PC-3 (cell line): ENCODE results near the gene DDX39A. TPM values are rescaled to one million over a fixed set of nuclear protein-coding genes. Genes with fewer than 3 reads are reported as not detected.

Source experiments
- ATAC-seq: fragments of 200-7000 bp; cut with Tn5 transposase; 2 replicates; pipeline ENCODE4 v1.9.1; 2020; ENCODE audit warnings: mild to moderate bottlenecking, moderate library complexity
- BruUV-seq: library from RNA; stranded (reverse); fragments of 400-500 nt; replicated peaks from 2 replicates; lab custom pipeline; 2021; lab: Mats Ljungman, UMichigan
- CTCF ChIA-PET: fragments of 300-600 bp; sonication (Branson Sonifier 250); formaldehyde crosslinking; loops from one replicate; lab custom pipeline; 2022; ENCODE audit warnings: antibody characterized with exemption; lab: Charles Lee
- POLR2A ChIA-PET: fragments of 300-600 bp; sonication (Branson Sonifier 250); formaldehyde crosslinking; loops from one replicate; lab custom pipeline; 2022; ENCODE audit warnings: antibody characterized with exemption; ENCODE audit not compliant: unreplicated experiment; lab: Charles Lee
- DNase-seq: peaks from one replicate; pipeline ENCODE4 v3.0.0-alpha.2; 2015
- H2AFZ ChIP-seq: fragments of 300-600 bp; sonication (generic); 2 replicates; pipeline ENCODE4 v1.6.0; 2016; ENCODE audit warnings: antibody characterized with exemption, low read length
- H3F3A ChIP-seq: fragments of 300-600 bp; sonication (generic); one replicate; pipeline ENCODE4 v1.6.0; 2017; ENCODE audit warnings: antibody characterized with exemption, low read length, control low read depth, mild to moderate bottlenecking; ENCODE audit not compliant: unreplicated experiment
- H3K27ac ChIP-seq: fragments of 300-600 bp; sonication (generic); 2 replicates; pipeline ENCODE4 v1.5.1; 2016; ENCODE audit warnings: mild to moderate bottlenecking, low read length
- H3K27me3 ChIP-seq: fragments of 300-600 bp; sonication (generic); 2 replicates; pipeline ENCODE4 v1.6.1; 2016; ENCODE audit warnings: low read length, mixed read lengths
- H3K36me3 ChIP-seq: fragments of 300-600 bp; sonication (generic); 2 replicates; pipeline ENCODE4 v1.6.1; 2016; ENCODE audit warnings: low read depth, mixed run types, low read length, mixed read lengths
- H3K4me1 ChIP-seq: fragments of 300-600 bp; sonication (generic); 2 replicates; pipeline ENCODE4 v1.5.1; 2016; ENCODE audit warnings: low read length; ENCODE audit not compliant: insufficient read depth
- H3K4me2 ChIP-seq: fragments of 300-600 bp; sonication (generic); 2 replicates; pipeline ENCODE4 v1.6.0; 2016; ENCODE audit warnings: low read length
- H3K4me3 ChIP-seq: fragments of 300-600 bp; sonication (generic); 2 replicates; pipeline ENCODE4 v1.5.1; 2016; ENCODE audit warnings: mild to moderate bottlenecking, low read length, mixed read lengths
- H3K79me2 ChIP-seq: fragments of 300-600 bp; sonication (generic); 2 replicates; pipeline ENCODE4 v1.6.1; 2017; ENCODE audit warnings: low read length, mixed read lengths
- H3K9ac ChIP-seq: fragments of 300-600 bp; sonication (generic); 2 replicates; pipeline ENCODE4 v1.6.0; 2016; ENCODE audit warnings: mild to moderate bottlenecking, low read length
- H3K9me2 ChIP-seq: fragments of 300-600 bp; sonication (generic); replicated peaks from 2 replicates; pipeline ENCODE4 v1.6.1; 2016; ENCODE audit warnings: mixed run types, low read length, mixed read lengths
- H3K9me3 ChIP-seq: fragments of 300-600 bp; sonication (generic); 2 replicates; pipeline ENCODE4 v1.6.1; 2016; ENCODE audit warnings: low read length, mixed read lengths
- H4K20me1 ChIP-seq: fragments of 300-600 bp; sonication (generic); 2 replicates; pipeline ENCODE4 v1.6.1; 2016; ENCODE audit warnings: low read length, mixed read lengths
- CTCF ChIP-seq: fragments of 300-600 bp; sonication (generic); conservative IDR thresholded peaks from 2 replicates; pipeline ENCODE4 v1.5.1; 2017; ENCODE audit warnings: antibody characterized with exemption, low read depth, mild to moderate bottlenecking, low read length
- EZH2 ChIP-seq: fragments of 300-600 bp; sonication (generic); IDR thresholded peaks from one replicate; pipeline ENCODE4 v1.6.1; 2017; ENCODE audit warnings: antibody characterized with exemption, mild to moderate bottlenecking, low read length; ENCODE audit not compliant: unreplicated experiment
- intact Hi-C: fragments of 100-400 bp; cut with micrococcal nuclease; formaldehyde crosslinking; loops from 2 replicates; pipeline ENCODE4 v1.9.0; 2023
- total RNA-seq: library from RNA; depleted of rRNA; stranded (reverse); fragments of >200 nt; gene quantifications from 2 replicates; pipeline ENCODE4 v1.2.3, GENCODE V29; 2014; rRNA removed

The DDX39A gene
- total RNA-seq, 1 experiment from 2014 or later: 311 TPM

- no TSS peak for BruUV-seq
- no peaks in the 10 kb centered on the region for H3K36me3 ChIP-seq
Measured at GRCh38 chr19:14361824-14362223, 57.3 kb downstream of the DDX39A start.

More at GRCh38 chr19:14361824-14362223, 57.3 kb downstream of the DDX39A start:
- Histone ChIP-seq H3K4me1 (peaks cover 8% of the 10 kb centered on the region), H3K27me3 (no peaks in the 10 kb centered on the region), H4K20me1 (no peaks in the 10 kb centered on the region), H3K4me3 (no peak overlapping the region), H3K9me3 (no peaks in the 10 kb centered on the region), H3K9ac (no peak overlapping the region), H3K27ac (no peak overlapping the region), H3K9me2 (no peaks in the 10 kb centered on the region), H3F3A (no peaks in the 10 kb centered on the region), H3K79me2 (no peaks in the 10 kb centered on the region), H2AFZ (no peak overlapping the region), H3K4me2 (no peak overlapping the region)
- no peak for DNase-seq
- ChIA-PET POLR2A (no interaction called here), CTCF (interaction anchor here (0.5 to 1.1 kb wide), 4 partner anchors 14 to 643 kb away, joined by 3 to 8 read pairs (median 6); no protein-coding TSS in a partner anchor)
- intact Hi-C loops: no loop called here
- ATAC-seq: no peak
- no peak for TF ChIP-seq EZH2
- TF ChIP-seq CTCF: 0 out of 2 replicates have a peak, but pooled peaks have one; percentile 19

Other genes starting within 250 kb of the DDX39A start
- 37.2 and 39.3 TPM in 2 replicates for gene ADGRL1, start 213.2 kb downstream of the DDX39A start, total RNA-seq
- gene ADGRE5, start 37.9 kb downstream of the DDX39A start, total RNA-seq: 105 and 120 TPM in 2 replicates
- gene PKN1, start 14.0 kb upstream of the DDX39A start, total RNA-seq: 186 and 238 TPM in 2 replicates
- gene PTGER1, start 56.0 kb upstream of the DDX39A start, total RNA-seq: 2.2 and 2.4 TPM in 2 replicates
- 538 and 671 TPM in 2 replicates for gene GIPC1, start 76.8 kb upstream of the DDX39A start, total RNA-seq
- gene DNAJB1, start 99.1 kb upstream of the DDX39A start, total RNA-seq: 167 and 178 TPM in 2 replicates
- 144 and 145 TPM in 2 replicates for gene TECR, start 110.3 kb upstream of the DDX39A start, total RNA-seq
- gene NDUFB7, start 152.7 kb upstream of the DDX39A start, total RNA-seq: 1,095 and 1,098 TPM in 2 replicates
- gene CLEC17A, start 163.7 kb upstream of the DDX39A start, total RNA-seq: not detected in 2 replicates